Ishikawa (cell line): Measurements from ENCODE around the gene FHIT.

Experiments used
- CEBPB ChIP-seq: IDR thresholded peaks from 2 replicates; pipeline ENCODE4 v1.6.1; 2012
- CREB1 ChIP-seq: IDR thresholded peaks from 2 replicates; pipeline ENCODE4 v1.6.1; 2012; ENCODE audit warnings: low read depth
- EGR1 ChIP-seq: IDR thresholded peaks from 2 replicates; pipeline ENCODE4 v1.6.1; 2012
- EP300 ChIP-seq: IDR thresholded peaks from 2 replicates; pipeline ENCODE4 v1.6.1; 2012; ENCODE audit warnings: borderline replicate concordance
- FOXM1 ChIP-seq: IDR thresholded peaks from 2 replicates; pipeline ENCODE4 v1.6.1; 2012; ENCODE audit warnings: low read depth, borderline replicate concordance
- NFIC ChIP-seq: IDR thresholded peaks from 2 replicates; pipeline ENCODE4 v1.6.1; 2012
- RAD21 ChIP-seq: IDR thresholded peaks from 2 replicates; pipeline ENCODE4 v1.6.1; 2012; ENCODE audit warnings: low read depth
- TAF1 ChIP-seq: IDR thresholded peaks from 2 replicates; pipeline ENCODE4 v1.6.1; 2012; ENCODE audit warnings: low read depth, mild to moderate bottlenecking
- TCF12 ChIP-seq: IDR thresholded peaks from 2 replicates; pipeline ENCODE4 v1.6.1; 2012; ENCODE audit warnings: low read depth
- TEAD4 ChIP-seq: IDR thresholded peaks from 2 replicates; pipeline ENCODE4 v1.6.1; 2012
- YY1 ChIP-seq: IDR thresholded peaks from 2 replicates; pipeline ENCODE4 v1.6.1; 2012; ENCODE audit warnings: low read depth
- ZBTB7A ChIP-seq: IDR thresholded peaks from 2 replicates; pipeline ENCODE4 v1.6.1; 2012; ENCODE audit warnings: low read depth
- TF ChIP-seq, protein P1 (sequence below): IDR thresholded peaks from 2 replicates; pipeline ENCODE4 v1.6.1; 2012
- TF ChIP-seq, protein P2 (sequence below): IDR thresholded peaks from 2 replicates; pipeline ENCODE4 v1.6.1; 2012; ENCODE audit warnings: low read depth, mild to moderate bottlenecking
- TF ChIP-seq, protein P3 (sequence below): IDR thresholded peaks from 2 replicates; pipeline ENCODE4 v1.6.1; 2012

Gene FHIT

DNA sequence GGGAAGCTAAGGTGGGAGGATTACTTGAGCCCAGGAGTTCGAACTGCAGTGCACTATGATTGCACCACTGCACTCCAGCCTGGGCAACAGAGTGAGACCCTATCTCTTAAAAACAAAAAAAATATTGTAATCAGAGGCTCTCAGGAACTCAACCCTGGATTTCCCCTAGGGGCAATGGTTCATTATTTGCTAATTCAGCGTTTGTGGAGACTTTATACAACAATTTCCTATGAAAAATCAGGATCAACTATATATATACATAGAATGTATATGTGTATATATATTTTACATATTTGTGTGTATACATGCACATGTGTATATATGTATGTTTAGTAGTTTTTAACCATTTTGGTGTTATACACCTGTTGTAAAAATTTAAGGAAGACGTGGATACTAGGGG is 463.1 kb downstream of the FHIT start:
- TF ChIP-seq FOXM1 (no peak), TCF12 (no peak), NFIC (no peak), CREB1 (no peak), EP300 (no peak), RAD21 (no peak), ZBTB7A (no peak), TEAD4 (no peak), TAF1 (no peak), CEBPB (no peak)
- TF ChIP-seq, protein P1, sequence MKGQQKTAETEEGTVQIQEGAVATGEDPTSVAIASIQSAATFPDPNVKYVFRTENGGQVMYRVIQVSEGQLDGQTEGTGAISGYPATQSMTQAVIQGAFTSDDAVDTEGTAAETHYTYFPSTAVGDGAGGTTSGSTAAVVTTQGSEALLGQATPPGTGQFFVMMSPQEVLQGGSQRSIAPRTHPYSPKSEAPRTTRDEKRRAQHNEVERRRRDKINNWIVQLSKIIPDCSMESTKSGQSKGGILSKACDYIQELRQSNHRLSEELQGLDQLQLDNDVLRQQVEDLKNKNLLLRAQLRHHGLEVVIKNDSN: no peak
- TF ChIP-seq, protein P2, sequence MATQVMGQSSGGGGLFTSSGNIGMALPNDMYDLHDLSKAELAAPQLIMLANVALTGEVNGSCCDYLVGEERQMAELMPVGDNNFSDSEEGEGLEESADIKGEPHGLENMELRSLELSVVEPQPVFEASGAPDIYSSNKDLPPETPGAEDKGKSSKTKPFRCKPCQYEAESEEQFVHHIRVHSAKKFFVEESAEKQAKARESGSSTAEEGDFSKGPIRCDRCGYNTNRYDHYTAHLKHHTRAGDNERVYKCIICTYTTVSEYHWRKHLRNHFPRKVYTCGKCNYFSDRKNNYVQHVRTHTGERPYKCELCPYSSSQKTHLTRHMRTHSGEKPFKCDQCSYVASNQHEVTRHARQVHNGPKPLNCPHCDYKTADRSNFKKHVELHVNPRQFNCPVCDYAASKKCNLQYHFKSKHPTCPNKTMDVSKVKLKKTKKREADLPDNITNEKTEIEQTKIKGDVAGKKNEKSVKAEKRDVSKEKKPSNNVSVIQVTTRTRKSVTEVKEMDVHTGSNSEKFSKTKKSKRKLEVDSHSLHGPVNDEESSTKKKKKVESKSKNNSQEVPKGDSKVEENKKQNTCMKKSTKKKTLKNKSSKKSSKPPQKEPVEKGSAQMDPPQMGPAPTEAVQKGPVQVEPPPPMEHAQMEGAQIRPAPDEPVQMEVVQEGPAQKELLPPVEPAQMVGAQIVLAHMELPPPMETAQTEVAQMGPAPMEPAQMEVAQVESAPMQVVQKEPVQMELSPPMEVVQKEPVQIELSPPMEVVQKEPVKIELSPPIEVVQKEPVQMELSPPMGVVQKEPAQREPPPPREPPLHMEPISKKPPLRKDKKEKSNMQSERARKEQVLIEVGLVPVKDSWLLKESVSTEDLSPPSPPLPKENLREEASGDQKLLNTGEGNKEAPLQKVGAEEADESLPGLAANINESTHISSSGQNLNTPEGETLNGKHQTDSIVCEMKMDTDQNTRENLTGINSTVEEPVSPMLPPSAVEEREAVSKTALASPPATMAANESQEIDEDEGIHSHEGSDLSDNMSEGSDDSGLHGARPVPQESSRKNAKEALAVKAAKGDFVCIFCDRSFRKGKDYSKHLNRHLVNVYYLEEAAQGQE: no peak

DNA sequence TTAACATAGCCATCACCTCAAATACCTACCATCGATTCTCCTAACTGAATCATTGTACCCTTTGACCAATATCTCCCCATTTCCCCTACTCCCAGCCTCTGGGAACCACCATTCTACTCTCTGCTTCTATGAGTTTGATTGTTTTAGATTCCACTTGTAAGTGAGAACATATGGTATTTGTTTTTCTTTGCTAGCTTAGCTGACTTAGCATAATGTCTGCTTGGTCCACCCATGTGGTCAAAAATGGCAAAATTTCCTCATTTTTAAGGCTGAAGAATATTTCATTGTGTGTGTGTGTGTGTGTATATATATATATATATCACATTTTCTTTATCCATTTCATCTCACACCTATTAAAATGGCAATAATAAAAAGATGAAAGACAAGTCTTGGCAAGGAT is 469.3 kb downstream of the FHIT start:
- TF ChIP-seq TCF12 (no peak), FOXM1 (no peak), EGR1 (no peak), YY1 (no peak), RAD21 (no peak)

DNA sequence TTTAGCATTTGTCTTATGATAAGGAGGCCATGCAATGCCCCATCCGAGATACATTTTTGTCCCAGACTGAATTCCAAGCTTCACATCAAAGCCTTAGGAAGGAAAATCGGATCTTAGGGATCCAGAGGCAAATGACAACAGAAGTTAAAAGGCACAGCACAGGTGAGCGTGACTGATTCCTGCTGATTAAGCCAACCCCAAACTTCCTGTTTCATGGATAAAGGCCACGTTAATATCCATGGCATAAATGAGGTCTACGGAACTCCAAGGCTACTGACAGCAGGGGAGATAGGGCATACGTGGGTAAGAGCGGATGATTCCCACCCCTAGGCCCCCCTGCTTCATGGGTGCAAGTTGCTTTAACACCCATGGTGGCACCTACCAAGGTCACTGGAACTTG is 471.6 kb downstream of the FHIT start:
- TF ChIP-seq RAD21 (no peak), ZBTB7A (no peak), TAF1 (no peak), YY1 (no peak), CEBPB (no peak), TEAD4 (no peak), CREB1 (no peak), EP300 (no peak), FOXM1 (no peak), TCF12 (no peak), EGR1 (no peak)
- TF ChIP-seq, protein P2: no peak
- TF ChIP-seq, protein P3, sequence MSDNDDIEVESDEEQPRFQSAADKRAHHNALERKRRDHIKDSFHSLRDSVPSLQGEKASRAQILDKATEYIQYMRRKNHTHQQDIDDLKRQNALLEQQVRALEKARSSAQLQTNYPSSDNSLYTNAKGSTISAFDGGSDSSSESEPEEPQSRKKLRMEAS: no peak
- TF ChIP-seq, protein P1: no peak

DNA sequence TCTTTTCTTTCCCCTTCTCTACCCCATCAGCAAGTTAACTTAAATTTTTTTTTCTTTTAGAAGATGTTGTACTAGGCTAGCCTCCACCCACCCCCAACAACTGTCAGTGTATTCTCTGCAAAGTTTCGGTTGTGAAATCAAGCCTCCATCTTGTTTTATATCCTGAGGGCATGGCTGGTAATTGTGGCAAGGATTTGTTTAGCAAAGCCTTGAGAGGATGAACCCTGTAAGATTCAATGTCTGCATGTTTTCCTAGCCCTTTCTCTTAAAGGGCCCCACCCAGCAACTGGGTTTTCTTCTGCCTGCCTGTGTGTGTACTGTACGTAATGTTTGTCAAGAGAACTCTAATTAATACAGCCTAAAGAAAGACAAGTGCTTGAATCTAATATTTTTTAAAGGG is 475.3 kb downstream of the FHIT start:
- no peak for TF ChIP-seq RAD21

DNA sequence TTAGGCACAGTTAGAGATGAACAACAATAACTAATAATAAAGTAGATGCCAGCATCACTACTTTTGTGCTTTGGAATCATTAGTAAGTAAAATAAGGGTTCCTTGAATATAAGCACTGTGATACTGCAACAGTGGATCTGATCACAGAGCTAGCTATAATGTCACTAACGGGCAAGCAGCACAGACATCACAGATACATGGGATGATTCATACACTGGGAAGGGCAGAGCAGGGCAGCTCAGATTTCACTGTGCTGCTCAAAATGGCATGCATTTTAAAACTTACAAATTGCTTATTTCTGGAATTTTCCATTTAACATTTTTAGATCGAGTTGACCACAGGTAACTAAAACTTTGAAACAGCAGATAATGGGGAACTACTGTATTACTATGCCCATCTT is 476.6 kb downstream of the FHIT start:
- TF ChIP-seq, protein P2: no peak
- TF ChIP-seq ZBTB7A (no peak), NFIC (no peak), CEBPB (no peak), YY1 (no peak)
- TF ChIP-seq, protein P1: no peak

DNA sequence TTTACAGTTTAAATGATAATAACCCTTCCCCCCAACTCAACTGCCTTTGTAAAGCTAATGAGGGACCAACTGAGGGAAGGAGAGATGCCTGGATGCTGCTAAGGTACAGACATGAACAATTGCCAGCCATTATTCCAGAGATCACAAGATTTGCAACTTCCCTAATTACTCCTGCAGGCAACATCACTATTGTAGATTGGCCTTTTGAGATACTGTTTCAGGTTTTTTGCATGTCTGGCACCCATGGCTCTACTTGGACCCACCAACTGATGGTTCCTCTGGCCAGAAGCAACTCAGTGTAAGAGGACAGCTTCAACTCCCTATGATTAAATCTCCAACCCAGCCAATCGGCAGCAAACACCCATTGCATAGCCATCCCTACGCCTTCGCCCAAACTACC is 478.7 kb downstream of the FHIT start:
- TF ChIP-seq TEAD4: no peak
- TF ChIP-seq CREB1: no peak
- TF ChIP-seq FOXM1: no peak
- no peak for TF ChIP-seq NFIC
- no peak for TF ChIP-seq EGR1
- TF ChIP-seq, protein P2: no peak
- TF ChIP-seq RAD21: no peak
